ENCODE results near the gene CENPK.

GRCh38 chr5:65535529-65535987 lies 27.4 kb downstream of the CENPK start:
- TF ChIP-seq SIN3B (IDR thresholded peaks at IDR 0.05; ENCODE audit: low read depth), result no peak
- no peak for TF ChIP-seq CHD4 (IDR thresholded peaks at IDR 0.05; ENCODE audit: insufficient read depth, insufficient replicate concordance, low read depth, low read length, poor library complexity, severe bottlenecking)
- TF ChIP-seq TFAP4 (CRISPR knock-in tag; IDR thresholded peaks at IDR 0.05; ENCODE audit: borderline replicate concordance), result no peak
- no peak for TF ChIP-seq ZNF347 (CRISPR knock-in tag; IDR thresholded peaks at IDR 0.05; ENCODE audit: low read depth)
- no peak for TF ChIP-seq CTCF (IDR thresholded peaks at IDR 0.05 in 2 of 3, conservative IDR thresholded peaks at IDR 0.05 in 1 of 3; ENCODE audit: insufficient read depth in 2 of 3, low read depth in 1 of 3, low read length in 3 of 3)

Measured in K562 (cell line).